SU-DHL-6 (cell line): Measurements from ENCODE around the gene USP11.

Source experiments
- EZH2phosphoT487 ChIP-seq: fragments of 200-600 bp; sonication (generic), shearing (Covaris generic); conservative IDR thresholded peaks from 2 replicates; pipeline ENCODE4 v1.6.1; 2018; ENCODE audit warnings: mild to moderate bottlenecking, antibody characterized with exemption, low read length, moderate library complexity, mixed read lengths
- TF ChIP-seq, protein P1 (sequence below): fragments of 200-600 bp; sonication (generic); IDR thresholded peaks from one replicate; pipeline ENCODE4 v1.5.1; 2017; ENCODE audit warnings: antibody characterized with exemption, mild to moderate bottlenecking, low read length, moderate library complexity; ENCODE audit not compliant: insufficient read depth, poor library complexity, severe bottlenecking

GRCh38 chrX:47242321-47242720, 9.5 kb downstream of the USP11 start:
- TF ChIP-seq, protein P1, sequence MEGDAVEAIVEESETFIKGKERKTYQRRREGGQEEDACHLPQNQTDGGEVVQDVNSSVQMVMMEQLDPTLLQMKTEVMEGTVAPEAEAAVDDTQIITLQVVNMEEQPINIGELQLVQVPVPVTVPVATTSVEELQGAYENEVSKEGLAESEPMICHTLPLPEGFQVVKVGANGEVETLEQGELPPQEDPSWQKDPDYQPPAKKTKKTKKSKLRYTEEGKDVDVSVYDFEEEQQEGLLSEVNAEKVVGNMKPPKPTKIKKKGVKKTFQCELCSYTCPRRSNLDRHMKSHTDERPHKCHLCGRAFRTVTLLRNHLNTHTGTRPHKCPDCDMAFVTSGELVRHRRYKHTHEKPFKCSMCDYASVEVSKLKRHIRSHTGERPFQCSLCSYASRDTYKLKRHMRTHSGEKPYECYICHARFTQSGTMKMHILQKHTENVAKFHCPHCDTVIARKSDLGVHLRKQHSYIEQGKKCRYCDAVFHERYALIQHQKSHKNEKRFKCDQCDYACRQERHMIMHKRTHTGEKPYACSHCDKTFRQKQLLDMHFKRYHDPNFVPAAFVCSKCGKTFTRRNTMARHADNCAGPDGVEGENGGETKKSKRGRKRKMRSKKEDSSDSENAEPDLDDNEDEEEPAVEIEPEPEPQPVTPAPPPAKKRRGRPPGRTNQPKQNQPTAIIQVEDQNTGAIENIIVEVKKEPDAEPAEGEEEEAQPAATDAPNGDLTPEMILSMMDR: no peak
- no peak for TF ChIP-seq EZH2phosphoT487
